SU-DHL-6 (cell line): ENCODE data around the gene P2RY8.

Experiments used
- H2AFZ ChIP-seq: fragments of 200-600 bp; sonication (generic); 2 replicates; pipeline ENCODE4 v1.6.1; 2014; ENCODE audit warnings: low read depth, mild to moderate bottlenecking, moderate library complexity, mixed read lengths, antibody characterized with exemption, low read length; ENCODE audit not compliant: severe bottlenecking
- H3F3A ChIP-seq: fragments of 200-600 bp; shearing (Covaris generic); 2 replicates; pipeline ENCODE4 v1.6.0; 2016; ENCODE audit warnings: antibody characterized with exemption, mild to moderate bottlenecking; ENCODE audit not compliant: insufficient read depth
- H3K27ac ChIP-seq: fragments of 200-600 bp; sonication (generic); 2 replicates; pipeline ENCODE4 v1.5.1; 2016; ENCODE audit warnings: low read depth, mild to moderate bottlenecking, low read length, moderate library complexity, mixed read lengths
- H3K27me3 ChIP-seq: fragments of 200-600 bp; sonication (generic), shearing (Covaris generic); 2 replicates; pipeline ENCODE4 v1.6.0; 2014; ENCODE audit warnings: mild to moderate bottlenecking, low read length
- H3K36me3 ChIP-seq: fragments of 200-600 bp; sonication (generic); 2 replicates; pipeline ENCODE4 v1.6.1; 2014; ENCODE audit warnings: mild to moderate bottlenecking, low read length, mixed read lengths
- H3K4me2 ChIP-seq: fragments of 300-600, 200-600 bp; shearing (Covaris generic), sonication (generic); 2 replicates; pipeline ENCODE4 v1.6.0; 2014; ENCODE audit warnings: low read length, low read depth, mild to moderate bottlenecking; ENCODE audit not compliant: poor library complexity, severe bottlenecking
- H3K4me3 ChIP-seq: fragments of 200-600 bp; sonication (generic); 2 replicates; pipeline ENCODE4 v1.5.1; 2014; ENCODE audit warnings: antibody characterized with exemption, low read length, mild to moderate bottlenecking, mixed read lengths; ENCODE audit not compliant: insufficient read depth, poor library complexity, severe bottlenecking
- H3K79me2 ChIP-seq: fragments of 200-600 bp; sonication (generic); 2 replicates; pipeline ENCODE4 v1.6.1; 2014; ENCODE audit warnings: mild to moderate bottlenecking, low read length, moderate library complexity; ENCODE audit not compliant: insufficient read depth
- H3K9ac ChIP-seq: fragments of 200-600 bp; sonication (generic); 2 replicates; pipeline ENCODE4 v1.7.0; 2014; ENCODE audit warnings: mild to moderate bottlenecking, low read length
- H3K9me2 ChIP-seq: fragments of 200-600 bp; sonication (generic); replicated peaks from 2 replicates; pipeline ENCODE4 v1.6.1; 2014; ENCODE audit warnings: low read length; ENCODE audit not compliant: insufficient read depth
- H3K9me3 ChIP-seq: fragments of 200-600 bp; sonication (generic); 2 replicates; pipeline ENCODE4 v1.6.1; 2014; ENCODE audit warnings: low read length, mixed read lengths; ENCODE audit not compliant: insufficient read depth
- H4K20me1 ChIP-seq: fragments of 200-600 bp; sonication (generic); 2 replicates; pipeline ENCODE4 v1.6.1; 2014; ENCODE audit warnings: low read depth, mild to moderate bottlenecking, antibody characterized with exemption, low read length, moderate library complexity, mixed read lengths
- CTCF ChIP-seq: fragments of 200-600 bp; sonication (generic); IDR thresholded peaks from one replicate; pipeline ENCODE4 v1.5.1; 2017; ENCODE audit warnings: antibody characterized with exemption, mild to moderate bottlenecking, low read length, moderate library complexity; ENCODE audit not compliant: insufficient read depth, poor library complexity, severe bottlenecking
- EZH2phosphoT487 ChIP-seq: fragments of 200-600 bp; sonication (generic), shearing (Covaris generic); conservative IDR thresholded peaks from 2 replicates; pipeline ENCODE4 v1.6.1; 2018; ENCODE audit warnings: mild to moderate bottlenecking, antibody characterized with exemption, low read length, moderate library complexity, mixed read lengths

The P2RY8 gene

GRCh38 chrX:1521459-1521956 lies 15.5 kb downstream of the P2RY8 start:
- Histone ChIP-seq H3K27ac (peak overlapping the region; percentile 94), H3K9me2 (no peaks in the 10 kb centered on the region), H3K4me3 (peak overlapping the region; percentile 20), H2AFZ (no peak overlapping the region), H3K36me3 (no peaks in the 10 kb centered on the region), H3K4me2 (peak overlapping the region; percentile 75), H3K27me3 (no peaks in the 10 kb centered on the region), H3K9ac (peak overlapping the region; percentile 38), H4K20me1 (0 out of 2 replicates have a peak, but pooled peaks cover 14% of the 10 kb centered on the region), H3K9me3 (no peaks in the 10 kb centered on the region), H3F3A (peaks cover 41% of the 10 kb centered on the region), H3K79me2 (peaks cover 75% of the 10 kb centered on the region)
- no peak for TF ChIP-seq CTCF
- no peak for TF ChIP-seq EZH2phosphoT487

GRCh38 chrX:1520350-1520749 lies 16.6 kb downstream of the P2RY8 start:
- peak overlapping the region; percentile 94 for H3K27ac ChIP-seq
- H4K20me1 ChIP-seq = 0 out of 2 replicates have a peak, but pooled peaks cover 3% of the 10 kb centered on the region
- TF ChIP-seq CTCF (no peak), EZH2phosphoT487 (no peak)

GRCh38 chrX:1519022-1519497 lies 17.9 kb downstream of the P2RY8 start:
- Histone ChIP-seq H3K4me2 (no peak overlapping the region), H3K9me2 (no peaks in the 10 kb centered on the region), H3K79me2 (peaks cover 64% of the 10 kb centered on the region), H3K27me3 (no peaks in the 10 kb centered on the region), H3K9me3 (no peaks in the 10 kb centered on the region), H3K9ac (no peak overlapping the region), H3F3A (peaks cover 24% of the 10 kb centered on the region), H2AFZ (no peak overlapping the region), H3K4me3 (no peak overlapping the region), H3K27ac (no peak overlapping the region), H4K20me1 (0 out of 2 replicates have a peak, but pooled peaks cover 3% of the 10 kb centered on the region), H3K36me3 (no peaks in the 10 kb centered on the region)
- TF ChIP-seq CTCF (no peak), EZH2phosphoT487 (no peak)

More at GRCh38 chrX:1520350-1520749, 16.6 kb downstream of the P2RY8 start:
- H3K9me3 ChIP-seq = no peaks in the 10 kb centered on the region
- H3K9ac ChIP-seq = no peak overlapping the region
- peaks cover 74% of the 10 kb centered on the region for H3K79me2 ChIP-seq
- peaks cover 31% of the 10 kb centered on the region for H3F3A ChIP-seq
- H3K4me3 ChIP-seq = no peak overlapping the region
- no peaks in the 10 kb centered on the region for H3K9me2 ChIP-seq
- no peak overlapping the region for H2AFZ ChIP-seq
- H3K4me2 ChIP-seq = no peak overlapping the region
- no peaks in the 10 kb centered on the region for H3K27me3 ChIP-seq
- H3K36me3 ChIP-seq = no peaks in the 10 kb centered on the region
